ENCODE measurements around the gene WT1.

Gene WT1

DNA sequence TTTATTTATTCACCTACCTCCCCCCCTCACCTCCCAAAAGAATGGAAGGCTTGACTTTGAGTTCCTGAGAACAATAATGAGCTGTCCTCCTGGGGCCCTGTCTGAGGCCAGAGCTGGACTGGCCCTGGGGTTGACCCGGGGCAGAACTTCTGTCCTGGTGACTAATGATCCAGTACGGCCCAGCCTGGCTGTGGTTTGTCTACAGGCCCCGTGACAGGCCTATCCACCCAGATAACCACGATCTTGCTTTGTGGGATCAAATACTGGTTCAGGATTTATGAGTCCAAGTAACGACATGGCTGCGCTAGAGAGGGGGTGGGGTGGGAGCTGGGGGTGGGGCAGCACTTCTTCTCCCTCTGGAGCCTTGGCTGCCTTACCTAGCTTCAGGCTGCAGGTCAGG lies 81.5 kb downstream of the WT1 start:
- no peak for DNase-seq (ENCODE audit: low read depth)
- in situ Hi-C loops (cut with HindIII; ENCODE audit: low sequenced_read_pairs): no loop called here
- no peak overlapping the region for H3K4me3 ChIP-seq (ENCODE audit: low read depth, low read length)
- TF ChIP-seq, protein P1, sequence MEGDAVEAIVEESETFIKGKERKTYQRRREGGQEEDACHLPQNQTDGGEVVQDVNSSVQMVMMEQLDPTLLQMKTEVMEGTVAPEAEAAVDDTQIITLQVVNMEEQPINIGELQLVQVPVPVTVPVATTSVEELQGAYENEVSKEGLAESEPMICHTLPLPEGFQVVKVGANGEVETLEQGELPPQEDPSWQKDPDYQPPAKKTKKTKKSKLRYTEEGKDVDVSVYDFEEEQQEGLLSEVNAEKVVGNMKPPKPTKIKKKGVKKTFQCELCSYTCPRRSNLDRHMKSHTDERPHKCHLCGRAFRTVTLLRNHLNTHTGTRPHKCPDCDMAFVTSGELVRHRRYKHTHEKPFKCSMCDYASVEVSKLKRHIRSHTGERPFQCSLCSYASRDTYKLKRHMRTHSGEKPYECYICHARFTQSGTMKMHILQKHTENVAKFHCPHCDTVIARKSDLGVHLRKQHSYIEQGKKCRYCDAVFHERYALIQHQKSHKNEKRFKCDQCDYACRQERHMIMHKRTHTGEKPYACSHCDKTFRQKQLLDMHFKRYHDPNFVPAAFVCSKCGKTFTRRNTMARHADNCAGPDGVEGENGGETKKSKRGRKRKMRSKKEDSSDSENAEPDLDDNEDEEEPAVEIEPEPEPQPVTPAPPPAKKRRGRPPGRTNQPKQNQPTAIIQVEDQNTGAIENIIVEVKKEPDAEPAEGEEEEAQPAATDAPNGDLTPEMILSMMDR (IDR thresholded peaks at IDR 0.05; ENCODE audit: low read depth, low read length, missing control alignments): no peak

DNA sequence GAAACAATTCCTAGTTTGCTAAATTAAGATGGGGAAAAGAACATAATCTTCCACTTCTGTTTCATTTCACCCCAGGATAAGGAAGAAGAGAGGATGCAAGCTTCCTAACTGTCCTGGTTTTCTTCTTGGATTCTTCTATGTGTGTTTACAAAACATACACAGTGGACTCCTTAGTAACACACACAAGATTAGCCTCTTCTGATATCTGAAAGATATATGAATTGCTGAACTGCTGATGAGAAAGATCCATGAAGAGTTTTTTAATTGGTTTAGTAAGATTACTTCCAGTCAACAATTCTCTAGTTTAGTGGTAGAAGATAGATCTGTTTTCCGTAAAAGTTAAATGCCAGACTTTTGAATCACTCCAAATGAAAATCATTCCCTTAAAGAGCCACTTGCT lies 86.8 kb downstream of the WT1 start:
- in situ Hi-C loops (cut with HindIII; ENCODE audit: low sequenced_read_pairs): no loop called here
- TF ChIP-seq, protein P1 (IDR thresholded peaks at IDR 0.05; ENCODE audit: low read depth, low read length, missing control alignments): no peak
- H3K4me3 ChIP-seq (ENCODE audit: low read depth, low read length): no peak overlapping the region
- no peak for DNase-seq (ENCODE audit: low read depth)

- in situ Hi-C loops (cut with HindIII; ENCODE audit: low sequenced_read_pairs): no loop called here
- TF ChIP-seq, protein P1 (IDR thresholded peaks at IDR 0.05; ENCODE audit: low read depth, low read length, missing control alignments): no peak
- DNase-seq (ENCODE audit: low read depth): no peak
- H3K4me3 ChIP-seq (ENCODE audit: low read depth, low read length): no peak overlapping the region
These were observed 90.4 kb downstream of the WT1 start for GRCh38 chr11:32344946-32345345.

GRCh38 chr11:32343325-32344008 lies 91.9 kb downstream of the WT1 start:
- H3K4me3 ChIP-seq (ENCODE audit: low read depth, low read length): no peak overlapping the region
- TF ChIP-seq, protein P1 (IDR thresholded peaks at IDR 0.05; ENCODE audit: low read depth, low read length, missing control alignments): no peak
- no peak for DNase-seq (ENCODE audit: low read depth)
- in situ Hi-C loops (cut with HindIII; ENCODE audit: low sequenced_read_pairs): no loop called here

DNA sequence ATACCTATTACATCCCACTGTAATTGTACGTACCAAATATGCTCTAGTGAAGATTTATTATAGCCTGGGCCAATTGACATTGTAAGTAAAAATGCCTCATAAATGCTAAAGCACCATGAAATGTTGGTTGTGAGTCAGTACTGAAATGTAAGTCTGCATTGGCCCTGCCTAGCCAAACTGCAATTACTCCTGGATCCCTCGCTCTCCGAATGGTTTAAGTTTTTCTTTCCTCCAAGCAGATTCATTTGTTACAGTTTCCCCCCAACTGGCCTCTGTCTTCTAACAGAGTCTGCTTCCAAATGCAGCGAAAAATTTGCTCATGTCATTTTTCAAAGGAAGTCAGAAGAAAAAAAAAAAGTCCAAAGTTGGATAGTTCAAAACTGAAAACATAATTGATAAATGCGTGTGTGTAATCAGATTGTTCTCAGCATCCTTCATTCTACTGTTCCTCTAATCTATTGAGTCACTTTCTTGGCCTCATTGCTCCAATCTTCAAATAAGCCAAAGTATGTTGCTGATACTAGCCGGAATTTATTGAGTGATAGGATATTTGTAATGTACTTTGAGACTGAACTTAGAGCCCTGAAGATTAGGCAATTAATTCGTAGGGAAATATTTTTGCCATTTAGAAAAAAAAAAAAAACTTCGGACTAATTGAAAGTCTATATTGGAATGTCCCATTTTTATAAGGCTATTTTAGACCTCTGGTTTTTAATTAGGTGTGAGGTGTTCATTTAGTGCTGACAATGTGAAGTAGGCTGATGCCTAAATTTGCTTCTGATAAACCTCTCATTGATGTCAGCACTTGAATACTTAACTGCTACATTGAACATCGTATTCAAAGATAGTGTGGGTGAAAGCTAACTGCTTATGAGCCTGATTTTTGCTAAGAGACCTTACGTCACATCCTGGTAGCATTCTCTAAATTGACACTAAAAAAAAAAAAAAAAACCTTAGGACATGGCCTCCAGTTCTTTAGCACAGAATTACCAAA lies 93.4 kb downstream of the WT1 start:
- in situ Hi-C loops (cut with HindIII; ENCODE audit: low sequenced_read_pairs): no loop called here
- no peak overlapping the region for H3K4me3 ChIP-seq (ENCODE audit: low read depth, low read length)
- DNase-seq (ENCODE audit: low read depth): no peak
- TF ChIP-seq, protein P1 (IDR thresholded peaks at IDR 0.05; ENCODE audit: low read depth, low read length, missing control alignments): no peak

DNA sequence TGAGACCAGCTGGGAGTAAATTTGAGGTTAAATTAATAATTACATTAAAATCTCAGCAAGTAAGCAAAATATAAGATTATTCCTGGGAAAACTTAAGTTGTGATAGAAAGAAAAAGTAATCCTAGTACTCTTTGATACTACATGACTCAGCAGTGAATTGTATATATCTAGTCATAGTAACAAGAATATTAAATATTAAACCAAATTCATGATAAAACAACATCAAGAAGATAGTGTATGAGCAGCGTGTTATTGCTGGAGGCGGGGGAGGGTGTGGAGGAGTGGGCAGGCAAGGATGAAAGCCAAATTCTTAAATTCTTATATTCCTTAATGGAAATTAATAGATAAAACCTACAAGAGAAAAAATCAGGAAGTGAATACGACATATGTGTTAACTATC lies 95.2 kb downstream of the WT1 start:
- in situ Hi-C loops (cut with HindIII; ENCODE audit: low sequenced_read_pairs): no loop called here
- no peak for DNase-seq (ENCODE audit: low read depth)
- no peak overlapping the region for H3K4me3 ChIP-seq (ENCODE audit: low read depth, low read length)
- TF ChIP-seq, protein P1 (IDR thresholded peaks at IDR 0.05; ENCODE audit: low read depth, low read length, missing control alignments): no peak

Data from astrocyte of the cerebellum (primary cell).